WTC11 (cell line): ENCODE results near the gene LAMB4. TPM values are rescaled to one million over a fixed set of nuclear protein-coding genes. Genes with fewer than 3 reads are reported as not detected.

Source experiments
- ATAC-seq: fragments of 200-7000 bp; cut with Tn5 transposase; 2 replicates; pipeline ENCODE4 v1.10.0; 2021; ENCODE audit warnings: mild to moderate bottlenecking, moderate library complexity
- CTCF ChIA-PET: fragments of 300-600 bp; sonication (Branson Sonifier 250); formaldehyde crosslinking; loops from one replicate; lab custom pipeline; 2021; ENCODE audit warnings: antibody characterized with exemption; lab: Charles Lee
- POLR2A ChIA-PET: fragments of 350-600 bp; sonication (Branson Sonifier 250); formaldehyde crosslinking; loops from one replicate; lab custom pipeline; 2021; ENCODE audit warnings: antibody characterized with exemption; lab: Charles Lee
- DNase-seq: peaks from one replicate; pipeline ENCODE4 v3.0.0; 2021; ENCODE audit warnings: low spot score
- H3K27ac Mint-ChIP-seq: 2 replicates; pipeline ENCODE4 v1.8.0; 2021; ENCODE audit warnings: mixed read lengths
- H3K27me3 Mint-ChIP-seq: 2 replicates; pipeline ENCODE4 v1.8.0; 2021; ENCODE audit warnings: low read depth, mild to moderate bottlenecking, moderate library complexity, mixed read lengths
- H3K36me3 Mint-ChIP-seq: 2 replicates; pipeline ENCODE4 v1.8.0; 2021; ENCODE audit warnings: mixed read lengths
- H3K4me1 Mint-ChIP-seq: 2 replicates; pipeline ENCODE4 v1.8.0; 2022; ENCODE audit warnings: mixed read lengths
- H3K4me3 Mint-ChIP-seq: 2 replicates; pipeline ENCODE4 v1.8.0; 2021; ENCODE audit warnings: mild to moderate bottlenecking, moderate library complexity, mixed read lengths
- H3K9me3 Mint-ChIP-seq: 2 replicates; pipeline ENCODE4 v1.8.0; 2021; ENCODE audit warnings: mixed read lengths
- ARID4B ChIP-seq: sonication (generic); formaldehyde crosslinking; IDR thresholded peaks from 2 replicates; pipeline ENCODE4 v1.8.0; 2023; ENCODE audit warnings: missing genetic modification reagents, mild to moderate bottlenecking, borderline replicate concordance
- CDX4 ChIP-seq: fragments of 250-450 bp; sonication (Bioruptor Pico); IDR thresholded peaks from 2 replicates; pipeline ENCODE4 v1.9.0; 2021; ENCODE audit warnings: moderate library complexity, mild to moderate bottlenecking, inconsistent platforms, borderline replicate concordance
- CREB1 ChIP-seq: sonication (generic); formaldehyde crosslinking; IDR thresholded peaks from 2 replicates; pipeline ENCODE4 v1.8.0; 2023; ENCODE audit warnings: mild to moderate bottlenecking, missing genetic modification reagents
- E2F4 ChIP-seq: sonication (generic); formaldehyde crosslinking; IDR thresholded peaks from 2 replicates; pipeline ENCODE4 v1.8.1; 2022; ENCODE audit warnings: low read depth, mild to moderate bottlenecking, moderate library complexity, missing genetic modification reagents, borderline replicate concordance
- EMX1 ChIP-seq: fragments of 250-450 bp; sonication (Bioruptor Pico); IDR thresholded peaks from 2 replicates; pipeline ENCODE4 v1.8.0; 2021; ENCODE audit warnings: mild to moderate bottlenecking
- ETV6 ChIP-seq: sonication (generic); formaldehyde crosslinking; IDR thresholded peaks from 2 replicates; pipeline ENCODE4 v1.8.1; 2022; ENCODE audit warnings: mild to moderate bottlenecking, missing genetic modification reagents
- FOXJ3 ChIP-seq: sonication (generic); formaldehyde crosslinking; IDR thresholded peaks from 2 replicates; pipeline ENCODE4 v1.9.0; 2021; ENCODE audit warnings: missing genetic modification reagents, mild to moderate bottlenecking, borderline replicate concordance
- FOXP1 ChIP-seq: sonication (generic); formaldehyde crosslinking; IDR thresholded peaks from 2 replicates; pipeline ENCODE4 v1.8.0; 2022; ENCODE audit warnings: missing genetic modification reagents, mild to moderate bottlenecking, moderate library complexity, borderline replicate concordance
- GABPB1 ChIP-seq: sonication (generic); formaldehyde crosslinking; IDR thresholded peaks from 2 replicates; pipeline ENCODE4 v1.8.1; 2023; ENCODE audit warnings: mild to moderate bottlenecking, missing genetic modification reagents
- GRHL2 ChIP-seq: fragments of 250-450 bp; sonication (Bioruptor Pico); IDR thresholded peaks from 2 replicates; pipeline ENCODE4 v1.8.0; 2022; ENCODE audit warnings: mild to moderate bottlenecking, moderate library complexity; ENCODE audit not compliant: insufficient replicate concordance, severe bottlenecking
- KAT7 ChIP-seq: sonication (generic); formaldehyde crosslinking; IDR thresholded peaks from 2 replicates; pipeline ENCODE4 v1.8.1; 2023; ENCODE audit warnings: missing genetic modification reagents, mild to moderate bottlenecking, borderline replicate concordance
- NR3C1 ChIP-seq: sonication (generic); formaldehyde crosslinking; conservative IDR thresholded peaks from 2 replicates; pipeline ENCODE4 v1.8.1; 2023; ENCODE audit warnings: low read depth, mild to moderate bottlenecking, missing genetic modification reagents
- RORB ChIP-seq: fragments of 250-450 bp; sonication (Bioruptor Pico); IDR thresholded peaks from 2 replicates; pipeline ENCODE4 v1.9.0; 2021; ENCODE audit warnings: mild to moderate bottlenecking
- TCF7 ChIP-seq: sonication (generic); formaldehyde crosslinking; IDR thresholded peaks from 2 replicates; pipeline ENCODE4 v1.8.0; 2022; ENCODE audit warnings: mild to moderate bottlenecking, low read depth, missing genetic modification reagents, moderate library complexity
- ZNF121 ChIP-seq: sonication (generic); formaldehyde crosslinking; IDR thresholded peaks from 2 replicates; pipeline ENCODE4 v1.8.0; 2023; ENCODE audit warnings: missing genetic modification reagents
- ZNF317 ChIP-seq: sonication (generic); formaldehyde crosslinking; IDR thresholded peaks from 2 replicates; pipeline ENCODE4 v1.8.1; 2023; ENCODE audit warnings: low read depth, mild to moderate bottlenecking, moderate library complexity, missing genetic modification reagents, borderline replicate concordance
- ZNF416 ChIP-seq: fragments of 250-450 bp; sonication (Bioruptor Pico); IDR thresholded peaks from 2 replicates; pipeline ENCODE4 v1.9.0; 2021; ENCODE audit warnings: mild to moderate bottlenecking, inconsistent platforms
- ZNF512 ChIP-seq: sonication (generic); formaldehyde crosslinking; IDR thresholded peaks from 2 replicates; pipeline ENCODE4 v1.8.1; 2022; ENCODE audit warnings: missing genetic modification reagents, borderline replicate concordance
- total RNA-seq: library from RNA; stranded (reverse); gene quantifications from 3 replicates; pipeline ENCODE4 v1.2.3, GENCODE V29; 2021

LAMB4 gene
- total RNA-seq, 1 experiment from 2014 or later, result not detected

GRCh38 chr7:108156897-108157605 lies 26.9 kb upstream of the LAMB4 start:
- Mint-ChIP-seq H3K4me3 (no peak overlapping the region), H3K4me1 (peaks cover 3% of the 10 kb centered on the region; the same call in 1 of the 2 replicates), H3K9me3 (no peaks in the 10 kb centered on the region), H3K27me3 (no peaks in the 10 kb centered on the region), H3K36me3 (no peaks in the 10 kb centered on the region), H3K27ac (no peak overlapping the region)
- TF ChIP-seq ZNF512 (CRISPR knock-in tag) (no peak), FOXJ3 (no peak)
- CTCF ChIA-PET, result no interaction called here
- POLR2A ChIA-PET, result no interaction called here
- no peak for ATAC-seq
- no peak for DNase-seq

- Mint-ChIP-seq H3K36me3 (no peaks in the 10 kb centered on the region), H3K27me3 (no peaks in the 10 kb centered on the region), H3K9me3 (no peaks in the 10 kb centered on the region), H3K4me3 (no peak overlapping the region)
- peak; percentile 28; the same call in 1 of the 2 replicates for ATAC-seq
- ChIA-PET CTCF (interaction anchor here (0.9 kb wide), 1 partner anchor 38 kb away, joined by 3 read pairs; no protein-coding TSS in a partner anchor), POLR2A (no interaction called here)
- no peak for DNase-seq
- TF ChIP-seq ARID4B (CRISPR knock-in tag), result no peak
- TF ChIP-seq KAT7 (CRISPR knock-in tag), result no peak
- no peak for TF ChIP-seq E2F4 (CRISPR knock-in tag)
- no peak for TF ChIP-seq FOXP1 (CRISPR knock-in tag)
- no peak for TF ChIP-seq EMX1 (CRISPR knock-in tag)
- no peak for TF ChIP-seq CREB1
- TF ChIP-seq GRHL2, result no peak
- TF ChIP-seq GABPB1 (CRISPR knock-in tag), result no peak
- TF ChIP-seq ETV6 (CRISPR knock-in tag), result no peak
- no peak for TF ChIP-seq ZNF317
- TF ChIP-seq TCF7, result no peak
- no peak for TF ChIP-seq ZNF121 (CRISPR knock-in tag)
- no peak for TF ChIP-seq ZNF416
- no peak for TF ChIP-seq NR3C1
- no peak for TF ChIP-seq RORB (CRISPR knock-in tag)
- TF ChIP-seq CDX4 (CRISPR knock-in tag), result no peak
- TF ChIP-seq, all 79 proteins: peak for 0
- H3K27ac Mint-ChIP-seq, result no peak overlapping the region
- peaks cover 3% of the 10 kb centered on the region; the same call in 1 of the 2 replicates for H3K4me1 Mint-ChIP-seq
Measured at GRCh38 chr7:108152198-108152597, 22.0 kb upstream of the LAMB4 start.
